Bronchial epithelial cell (primary cell): ENCODE data around the gene CLDN10. TPM values are rescaled to one million over a fixed set of nuclear protein-coding genes. Genes with fewer than 3 reads are reported as not detected.
A peak's percentile ranks its signal among the peaks of the same experiment; 100 is the strongest.

ENCODE experiments used
- DNase-seq: peaks from one replicate; pipeline ENCODE4 v3.0.0-alpha.2; 2010; ENCODE audit warnings: low read depth
- FAIRE-seq: peaks from 2 replicates; lab custom pipeline; 2011; peaks lifted over from hg19 to GRCh38; lab: Jason Lieb, UNC
- H3K27me3 ChIP-seq: 2 replicates; pipeline ENCODE4 v1.5.1; 2011; ENCODE audit warnings: low read length; ENCODE audit not compliant: control insufficient read depth, insufficient read depth
- H3K36me3 ChIP-seq: 2 replicates; pipeline ENCODE4 v1.5.1; 2011; ENCODE audit warnings: low read length; ENCODE audit not compliant: control insufficient read depth, insufficient read depth
- H3K4me3 ChIP-seq: 2 replicates; pipeline ENCODE4 v1.5.1; 2011; ENCODE audit warnings: mild to moderate bottlenecking, low read depth, low read length, control low read depth
- total RNA-seq: library from RNA; depleted of rRNA; stranded (reverse); fragments of >200 nt; gene quantifications from 2 replicates; pipeline ENCODE4 v1.2.1, GENCODE V29; 2014
- TF ChIP-seq, protein P1 (sequence below): IDR thresholded peaks from 2 replicates; pipeline ENCODE4 v1.5.1; 2011; ENCODE audit warnings: mild to moderate bottlenecking, moderate library complexity, low read length, control low read depth, inconsistent platforms; ENCODE audit not compliant: insufficient read depth, severe bottlenecking

CLDN10 gene
- total RNA-seq, 1 donor from 2014 or later = not detected

- FAIRE-seq = no peak
- DNase-seq = peak; percentile 73
- TF ChIP-seq, protein P1, sequence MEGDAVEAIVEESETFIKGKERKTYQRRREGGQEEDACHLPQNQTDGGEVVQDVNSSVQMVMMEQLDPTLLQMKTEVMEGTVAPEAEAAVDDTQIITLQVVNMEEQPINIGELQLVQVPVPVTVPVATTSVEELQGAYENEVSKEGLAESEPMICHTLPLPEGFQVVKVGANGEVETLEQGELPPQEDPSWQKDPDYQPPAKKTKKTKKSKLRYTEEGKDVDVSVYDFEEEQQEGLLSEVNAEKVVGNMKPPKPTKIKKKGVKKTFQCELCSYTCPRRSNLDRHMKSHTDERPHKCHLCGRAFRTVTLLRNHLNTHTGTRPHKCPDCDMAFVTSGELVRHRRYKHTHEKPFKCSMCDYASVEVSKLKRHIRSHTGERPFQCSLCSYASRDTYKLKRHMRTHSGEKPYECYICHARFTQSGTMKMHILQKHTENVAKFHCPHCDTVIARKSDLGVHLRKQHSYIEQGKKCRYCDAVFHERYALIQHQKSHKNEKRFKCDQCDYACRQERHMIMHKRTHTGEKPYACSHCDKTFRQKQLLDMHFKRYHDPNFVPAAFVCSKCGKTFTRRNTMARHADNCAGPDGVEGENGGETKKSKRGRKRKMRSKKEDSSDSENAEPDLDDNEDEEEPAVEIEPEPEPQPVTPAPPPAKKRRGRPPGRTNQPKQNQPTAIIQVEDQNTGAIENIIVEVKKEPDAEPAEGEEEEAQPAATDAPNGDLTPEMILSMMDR = no peak
- Histone ChIP-seq H3K36me3 (no peaks in the 10 kb centered on the region), H3K27me3 (no peaks in the 10 kb centered on the region), H3K4me3 (no peak overlapping the region)
Observed at GRCh38 chr13:95516021-95516420, 36.5 kb upstream of the CLDN10 start.

DNA sequence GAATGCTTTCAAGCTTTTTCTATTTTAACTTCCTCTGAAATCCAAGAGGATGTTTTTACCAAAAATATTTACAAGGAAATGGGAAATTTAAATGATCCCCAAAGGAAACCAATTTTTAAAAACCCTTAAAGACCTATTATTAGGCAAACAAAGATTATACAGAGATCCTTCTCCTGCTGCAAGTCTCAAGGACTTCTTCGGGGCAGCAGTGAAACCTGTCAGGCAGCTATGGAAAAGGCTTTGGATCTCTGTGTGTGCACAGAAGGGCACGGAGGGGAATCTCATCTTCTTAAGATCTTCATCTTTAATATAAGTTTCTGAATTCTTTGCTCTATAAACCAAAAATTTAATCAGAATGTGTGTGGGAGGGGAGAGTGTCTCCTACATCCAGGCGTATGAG is 36.0 kb upstream of the CLDN10 start:
- no peak for FAIRE-seq
- TF ChIP-seq, protein P1 = no peak
- H3K27me3 ChIP-seq = no peaks in the 10 kb centered on the region
- DNase-seq = no peak
- no peak overlapping the region for H3K4me3 ChIP-seq
- H3K36me3 ChIP-seq = no peaks in the 10 kb centered on the region

GRCh38 chr13:95523598-95523997 is 28.9 kb upstream of the CLDN10 start:
- Histone ChIP-seq H3K36me3 (no peaks in the 10 kb centered on the region), H3K4me3 (no peak overlapping the region), H3K27me3 (no peaks in the 10 kb centered on the region)
- DNase-seq = peak; percentile 53
- TF ChIP-seq, protein P1 = no peak
- FAIRE-seq = no peak

DNA sequence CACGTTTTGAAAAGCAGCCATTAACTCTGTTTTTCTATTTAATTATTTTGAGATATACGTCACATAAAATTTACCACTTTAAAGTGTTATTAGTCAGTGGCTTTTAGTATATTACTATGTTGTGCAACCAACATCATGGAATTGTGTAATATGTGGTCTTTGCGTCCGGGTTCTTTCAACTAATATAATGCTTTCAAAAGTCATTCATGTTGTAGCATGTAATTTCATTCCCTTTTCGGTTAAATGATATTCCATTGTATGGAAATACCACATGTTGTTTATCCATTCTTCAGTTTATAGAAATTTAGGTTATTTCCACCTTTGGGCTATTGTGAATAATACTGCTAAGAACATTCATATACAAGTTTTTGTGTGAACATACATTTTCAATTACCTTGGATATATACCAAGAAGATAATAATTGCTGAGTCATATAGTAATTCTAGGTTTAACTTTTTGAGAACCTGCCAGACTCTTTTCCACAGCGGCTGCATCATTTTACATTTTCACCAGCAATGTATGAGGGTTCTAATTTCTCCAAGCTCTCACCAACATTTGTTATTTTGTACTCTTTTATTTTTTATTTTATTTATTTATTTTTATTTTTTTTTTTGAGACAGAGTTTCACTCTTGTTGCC is 28.1 kb upstream of the CLDN10 start:
- FAIRE-seq (no peak), DNase-seq (peak; percentile 98)
- TF ChIP-seq, protein P1 = no peak
- no peak overlapping the region for H3K4me3 ChIP-seq
- no peaks in the 10 kb centered on the region for H3K36me3 ChIP-seq
- no peaks in the 10 kb centered on the region for H3K27me3 ChIP-seq

GRCh38 chr13:95527955-95528354 is 24.6 kb upstream of the CLDN10 start:
- Histone ChIP-seq H3K4me3 (no peak overlapping the region), H3K27me3 (no peaks in the 10 kb centered on the region)
- no peak for FAIRE-seq

More at GRCh38 chr13:95527955-95528354, 24.6 kb upstream of the CLDN10 start:
- TF ChIP-seq, protein P1 = no peak
- no peaks in the 10 kb centered on the region for H3K36me3 ChIP-seq
- no peak for DNase-seq
